SK-N-SH (cell line): Measurements from ENCODE around the gene CASK. TPM values are rescaled to one million over a fixed set of nuclear protein-coding genes. Genes with fewer than 3 reads are reported as not detected.

ENCODE experiments used
- CTCF ChIA-PET: fragments of 300-600, 350-600 bp; formaldehyde crosslinking; extraction: SDS; loops from one replicate; lab custom pipeline; 2021; lab: Yijun Ruan, JAX
- POLR2A ChIA-PET: fragments of 350-600 bp; sonication (Branson Sonifier 250); formaldehyde crosslinking; extraction: SDS; loops from one replicate; lab custom pipeline; 2020; ENCODE audit warnings: antibody characterized with exemption, inconsistent platforms; lab: Yijun Ruan, JAX
- DNase-seq: peaks from one replicate; pipeline ENCODE4 v3.0.0; 2012
- H2AFZ ChIP-seq: fragments of 200-600 bp; sonication (generic); 2 replicates; pipeline ENCODE4 v1.8.1; 2016; ENCODE audit warnings: antibody characterized with exemption, mild to moderate bottlenecking, low read depth
- H3F3A ChIP-seq: fragments of 200-600 bp; sonication (generic); replicated peaks from 2 replicates; pipeline ENCODE3; 2016; ENCODE audit warnings: antibody characterized with exemption, mild to moderate bottlenecking; ENCODE audit not compliant: insufficient read depth
- H3K27ac ChIP-seq, 2 experiments: fragments of 200-500 bp in 1 of 2; fragments of 200-600 bp in 1 of 2; sonication (Bioruptor generic) in 1 of 2; sonication (generic), shearing (Covaris generic) in 1 of 2; 2 replicates each; pipeline versions ENCODE4 v1.5.1 to v1.6.1; 2014 to 2016; ENCODE audit warnings: low read depth in 2 of 2, inconsistent platforms in 1 of 2, low read length in 1 of 2, mild to moderate bottlenecking in 1 of 2, mixed read lengths in 1 of 2
- H3K27me3 ChIP-seq: fragments of 200-600 bp; sonication (generic), shearing (Covaris generic); 2 replicates; pipeline ENCODE4 v1.6.1; 2016; ENCODE audit warnings: mixed run types; ENCODE audit not compliant: insufficient read depth
- H3K36me3 ChIP-seq, 2 experiments: fragments of 200-500 bp in 1 of 2; fragments of 200-600 bp in 1 of 2; sonication (Bioruptor generic) in 1 of 2; sonication (generic) in 1 of 2; replicated peaks in 1 of 2; 2 replicates each; pipeline versions ENCODE3 to v1.5.1; 2014 to 2016; ENCODE audit warnings: low read length in 1 of 2, mild to moderate bottlenecking in 1 of 2; ENCODE audit not compliant: insufficient read depth in 2 of 2, control insufficient read depth in 1 of 2
- H3K4me1 ChIP-seq, 2 experiments: fragments of 200-500 bp in 1 of 2; fragments of 200-600 bp in 1 of 2; sonication (Bioruptor generic) in 1 of 2; sonication (generic), shearing (Covaris generic) in 1 of 2; 2 replicates each; pipeline versions ENCODE4 v1.5.1 to v1.6.1; 2014 to 2016; ENCODE audit warnings: low read depth in 1 of 2, low read length in 1 of 2, mixed run types in 1 of 2; ENCODE audit not compliant: insufficient read depth in 2 of 2, control insufficient read depth in 1 of 2
- H3K4me2 ChIP-seq: fragments of 200-600 bp; sonication (generic), shearing (Covaris generic); 2 replicates; pipeline ENCODE4 v1.6.1; 2017; ENCODE audit warnings: mixed run types
- H3K4me3 ChIP-seq, 2 experiments: fragments of 200-500 bp in 1 of 2; fragments of 200-600 bp in 1 of 2; sonication (Bioruptor generic) in 1 of 2; sonication (generic), shearing (Covaris generic) in 1 of 2; 2 replicates each; pipeline versions ENCODE4 v1.5.1 to v1.8.1; 2014 to 2016; ENCODE audit warnings: low read depth in 2 of 2, inconsistent platforms in 1 of 2, low read length in 1 of 2, mild to moderate bottlenecking in 1 of 2, mixed read lengths in 1 of 2, moderate library complexity in 1 of 2
- H3K79me2 ChIP-seq: fragments of 200-600 bp; sonication (generic); 2 replicates; pipeline ENCODE4 v1.8.1; 2017; ENCODE audit warnings: mild to moderate bottlenecking; ENCODE audit not compliant: insufficient read depth
- H3K9ac ChIP-seq: fragments of 200-600 bp; sonication (generic); 2 replicates; pipeline ENCODE4 v1.6.1; 2017; ENCODE audit warnings: mixed run types
- H3K9me2 ChIP-seq: fragments of 200-600 bp; sonication (generic); 2 replicates; pipeline ENCODE4 v1.6.1; 2017; ENCODE audit warnings: mixed run types
- H3K9me3 ChIP-seq: fragments of 200-600 bp; sonication (generic); 2 replicates; pipeline ENCODE4 v1.6.1; 2017; ENCODE audit warnings: mixed run types, mild to moderate bottlenecking, moderate library complexity
- H4K20me1 ChIP-seq: fragments of 200-600 bp; sonication (generic); 2 replicates; pipeline ENCODE4 v1.6.1; 2017; ENCODE audit warnings: mild to moderate bottlenecking, mixed run types; ENCODE audit not compliant: insufficient read depth
- CHD2 ChIP-seq: fragments of 150-350 bp; IDR thresholded peaks from 2 replicates; pipeline ENCODE4 v1.6.1; 2018; ENCODE audit warnings: low read length; ENCODE audit not compliant: partially characterized antibody
- CTCF ChIP-seq: fragments of 200-600 bp; sonication (generic); IDR thresholded peaks from 2 replicates; pipeline ENCODE4 v1.6.1; 2017; ENCODE audit warnings: antibody characterized with exemption, mild to moderate bottlenecking, moderate library complexity
- ELF1 ChIP-seq: IDR thresholded peaks from 2 replicates; pipeline ENCODE4 v1.4.0; 2012
- FOXJ3 ChIP-seq: sonication (generic); formaldehyde crosslinking; IDR thresholded peaks from 2 replicates; pipeline ENCODE4 v1.5.1; 2020; ENCODE audit warnings: mild to moderate bottlenecking, missing genetic modification reagents
- GABPA ChIP-seq: IDR thresholded peaks from 2 replicates; pipeline ENCODE4 v1.4.0; 2012; ENCODE audit warnings: low read depth, mild to moderate bottlenecking
- JUND ChIP-seq: IDR thresholded peaks from 2 replicates; pipeline ENCODE4 v1.4.0; 2012
- NFIC ChIP-seq: IDR thresholded peaks from 2 replicates; pipeline ENCODE4 v1.4.0; 2012; ENCODE audit warnings: borderline replicate concordance
- NRF1 ChIP-seq: IDR thresholded peaks from 2 replicates; pipeline ENCODE4 v1.6.1; 2012; ENCODE audit warnings: low read depth, mild to moderate bottlenecking, low read length
- PBX3 ChIP-seq: IDR thresholded peaks from 2 replicates; pipeline ENCODE4; 2012
- REST ChIP-seq: IDR thresholded peaks from 2 replicates; pipeline ENCODE4 v1.6.1; 2012; ENCODE audit warnings: mild to moderate bottlenecking, low read depth, low read length, moderate library complexity
- RFX5 ChIP-seq: IDR thresholded peaks from 2 replicates; pipeline ENCODE4 v1.6.1; 2012; ENCODE audit warnings: mild to moderate bottlenecking, improper control_type of control experiment, low read length
- SIN3A ChIP-seq: IDR thresholded peaks from 2 replicates; pipeline ENCODE4 v1.6.1; 2012; ENCODE audit warnings: low read depth, mild to moderate bottlenecking, low read length, moderate library complexity, borderline replicate concordance
- TCF12 ChIP-seq: IDR thresholded peaks from 2 replicates; pipeline ENCODE4 v1.4.0; 2012
- TEAD4 ChIP-seq: IDR thresholded peaks from 2 replicates; pipeline ENCODE4 v1.4.0; 2012; ENCODE audit warnings: mild to moderate bottlenecking, borderline replicate concordance; ENCODE audit not compliant: insufficient read depth
- YY1 ChIP-seq: IDR thresholded peaks from 2 replicates; pipeline ENCODE4 v1.4.0; 2012; ENCODE audit warnings: low read depth, mild to moderate bottlenecking
- ZBTB33 ChIP-seq: IDR thresholded peaks from 2 replicates; pipeline ENCODE4 v1.4.0; 2012; ENCODE audit warnings: low read depth, borderline replicate concordance
- WGBS: methylation state at CpG from one replicate; pipeline ENCODE4 v1.1.6; 2017; ENCODE audit warnings: low lambda C conversion rate; 5-methylcytosine and 5-hydroxymethylcytosine counted together
- polyA plus RNA-seq, 3 experiments: library from polyadenylated mRNA; depleted of rRNA; stranded (reverse); fragments of >200 nt; gene quantifications; 2 replicates each; pipeline ENCODE4 v1.2.3, GENCODE V29; 2012

Gene CASK
- polyA plus RNA-seq, 1 of the 3 experiments (the other 2 are of a cell fraction): 7.0 TPM

- Histone ChIP-seq H3K9me2 (no peaks in the 10 kb centered on the region), H3K27ac (no peak overlapping the region), H3K9ac (no peak overlapping the region), H3K36me3 (peaks cover 0 to 6% of the 10 kb centered on the region in 2 experiments), H3K79me2 (no peaks in the 10 kb centered on the region), H3K4me2 (no peak overlapping the region), H3F3A (no peaks in the 10 kb centered on the region), H3K9me3 (no peaks in the 10 kb centered on the region), H3K4me3 (no peak overlapping the region), H4K20me1 (no peaks in the 10 kb centered on the region), H3K4me1 (peaks cover 0 to 5% of the 10 kb centered on the region in 2 experiments; a peak in 2 of 4 replicates), H3K27me3 (peaks cover 22% of the 10 kb centered on the region; the same call in 1 of the 2 replicates), H2AFZ (no peak overlapping the region)
- DNase-seq: no peak
- WGBS: 46% methylated on average over 9 of the region's 9 CpGs
- ChIA-PET POLR2A (no interaction called here), CTCF (no interaction called here)
- TF ChIP-seq TEAD4 (no peak), SIN3A (no peak), TCF12 (no peak), YY1 (no peak)
Observed at GRCh38 chrX:41518127-41518840, 405.1 kb downstream of the CASK start.

GRCh38 chrX:41516999-41517765 lies 406.2 kb downstream of the CASK start:
- no peaks in the 10 kb centered on the region for H4K20me1 ChIP-seq
- H3K9ac ChIP-seq: no peak overlapping the region
- H3K4me1 ChIP-seq: peaks cover 0 to 5% of the 10 kb centered on the region in 2 experiments; a peak in 2 of 4 replicates
- no peak overlapping the region for H3K4me3 ChIP-seq
- DNase-seq: no peak
- no peaks in the 10 kb centered on the region for H3K36me3 ChIP-seq
- no peak overlapping the region for H3K27ac ChIP-seq
- peaks cover 18% of the 10 kb centered on the region; the same call in 1 of the 2 replicates for H3K27me3 ChIP-seq
- POLR2A ChIA-PET: no interaction called here
- WGBS: 65% methylated on average over 4 of the region's 4 CpGs
- H2AFZ ChIP-seq: no peak overlapping the region
- H3K4me2 ChIP-seq: no peak overlapping the region
- no peaks in the 10 kb centered on the region for H3F3A ChIP-seq
- CTCF ChIA-PET: no interaction called here
- H3K9me2 ChIP-seq: no peaks in the 10 kb centered on the region
- no peaks in the 10 kb centered on the region for H3K9me3 ChIP-seq
- H3K79me2 ChIP-seq: no peaks in the 10 kb centered on the region
- TF ChIP-seq NFIC: no peak
- no peak for TF ChIP-seq PBX3
- TF ChIP-seq ELF1: no peak
- no peak for TF ChIP-seq CHD2
- TF ChIP-seq JUND: no peak
- TF ChIP-seq TEAD4: no peak
- no peak for TF ChIP-seq ZBTB33
- no peak for TF ChIP-seq FOXJ3 (CRISPR knock-in tag)
- no peak for TF ChIP-seq GABPA
- no peak for TF ChIP-seq REST
- no peak for TF ChIP-seq NRF1
- no peak for TF ChIP-seq CTCF
- TF ChIP-seq RFX5: no peak
